ENCODE data around the gene KCNT2.
"Not testable (repeated sequence)": the region's sequence is repeated elsewhere in the genome, so short reads cannot be mapped to it uniquely, and the experiment has no call there.

The KCNT2 gene

GRCh38 chr1:196323869-196324268, 284.4 kb downstream of the KCNT2 start:
- no peak for DNase-seq (ENCODE audit: low read depth in 2 of 2)

- no peak for DNase-seq (ENCODE audit: low read depth in 2 of 2)
These were observed 288.9 kb downstream of the KCNT2 start for GRCh38 chr1:196319301-196319700.

GRCh38 chr1:196317535-196318522, 290.4 kb downstream of the KCNT2 start:
- DNase-seq (ENCODE audit: low read depth in 2 of 2), result no peak

GRCh38 chr1:196312739-196313138, 295.5 kb downstream of the KCNT2 start:
- no peak for DNase-seq (ENCODE audit: low read depth in 2 of 2)

GRCh38 chr1:196309386-196309785, 298.9 kb downstream of the KCNT2 start:
- no peak for DNase-seq (ENCODE audit: low read depth in 2 of 2)

- DNase-seq (ENCODE audit: low read depth in 2 of 2), result no peak
These were observed 300.1 kb downstream of the KCNT2 start for GRCh38 chr1:196308176-196308575.

- no peak for DNase-seq (ENCODE audit: low read depth in 2 of 2)
These were observed 301.8 kb downstream of the KCNT2 start for GRCh38 chr1:196306421-196306820.

GRCh38 chr1:196305216-196305615, 303.0 kb downstream of the KCNT2 start:
- DNase-seq (ENCODE audit: low read depth in 2 of 2), result no peak

- DNase-seq (ENCODE audit: low read depth in 2 of 2), result no peak
These were observed 305.3 kb downstream of the KCNT2 start for GRCh38 chr1:196302981-196303380.

- no peak for DNase-seq (ENCODE audit: low read depth in 2 of 2)
These were observed 305.8 kb downstream of the KCNT2 start for GRCh38 chr1:196302420-196302819.

- DNase-seq (ENCODE audit: low read depth in 2 of 2), result no peak
These were observed 312.5 kb downstream of the KCNT2 start for GRCh38 chr1:196295766-196296165.

GRCh38 chr1:196278816-196279215, 329.4 kb downstream of the KCNT2 start:
- DNase-seq (ENCODE audit: low read depth in 2 of 2), result no peak

GRCh38 chr1:196277860-196278259, 330.4 kb downstream of the KCNT2 start:
- no peak for DNase-seq (ENCODE audit: low read depth in 2 of 2)

- no peak for DNase-seq (ENCODE audit: low read depth in 2 of 2)
These were observed 336.9 kb downstream of the KCNT2 start for GRCh38 chr1:196271212-196271947.

- not testable (repeated sequence) for DNase-seq (ENCODE audit: low read depth in 2 of 2)
These were observed 345.2 kb downstream of the KCNT2 start for GRCh38 chr1:196263086-196263485.

- no peak for DNase-seq (ENCODE audit: low read depth in 2 of 2)
These were observed 348.0 kb downstream of the KCNT2 start for GRCh38 chr1:196260270-196260669.

- no peak for DNase-seq (ENCODE audit: low read depth in 2 of 2)
These were observed 348.9 kb downstream of the KCNT2 start for GRCh38 chr1:196259316-196259715.

GRCh38 chr1:196255762-196256161, 352.5 kb downstream of the KCNT2 start:
- DNase-seq (ENCODE audit: low read depth in 2 of 2), result no peak

- DNase-seq (ENCODE audit: low read depth in 2 of 2), result no peak
These were observed 378.7 kb downstream of the KCNT2 start for GRCh38 chr1:196229546-196229945.

- DNase-seq (ENCODE audit: low read depth in 2 of 2), result no peak
These were observed 393.4 kb downstream of the KCNT2 start for GRCh38 chr1:196214866-196215265.

- DNase-seq (ENCODE audit: low read depth in 2 of 2), result no peak
These were observed 398.3 kb downstream of the KCNT2 start for GRCh38 chr1:196209983-196210382.

GRCh38 chr1:196209265-196209664, 399.0 kb downstream of the KCNT2 start:
- DNase-seq (ENCODE audit: low read depth in 2 of 2), result no peak
